Testis (tissue), 2 donors: ENCODE results near the gene MAN1A2.

Experiments
- POLR2A ChIP-seq: fragments of 450-650 bp; IDR thresholded peaks from one replicate; pipeline ENCODE4 v1.6.1; 2017; ENCODE audit warnings: antibody characterized with exemption, mild to moderate bottlenecking, moderate library complexity
- TF ChIP-seq, protein P1 (sequence below), 3 experiments: fragments of 450-650 bp in 2 of 3; fragments of 200-600 bp in 1 of 3; sonication (generic) in 1 of 3; IDR thresholded peaks; one replicate each; pipeline ENCODE4 v1.5.1; 2016 to 2019; ENCODE audit warnings: antibody characterized with exemption in 3 of 3, mild to moderate bottlenecking in 2 of 3, moderate library complexity in 1 of 3

DNA sequence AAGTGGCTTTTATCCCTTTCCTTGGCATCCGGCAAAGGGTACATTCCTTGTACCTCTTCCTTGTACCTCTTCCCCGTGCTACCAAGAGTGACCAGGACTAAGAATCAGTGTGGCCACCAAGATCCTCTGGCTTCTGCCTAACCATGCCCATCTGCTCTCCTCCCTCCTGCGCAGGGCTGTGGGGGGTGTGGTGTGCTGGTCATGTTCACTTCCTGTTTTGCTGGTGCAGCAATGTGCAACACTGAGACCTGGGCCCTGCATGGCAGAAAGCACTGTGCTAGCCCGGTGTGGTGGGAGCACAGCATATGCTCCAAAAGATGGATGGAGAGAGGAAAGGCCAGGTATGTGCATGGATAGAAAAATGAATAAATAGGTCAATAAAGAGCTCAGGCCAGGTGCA is 205.3 kb downstream of the MAN1A2 start:
- TF ChIP-seq POLR2A = no peak
- TF ChIP-seq, protein P1, sequence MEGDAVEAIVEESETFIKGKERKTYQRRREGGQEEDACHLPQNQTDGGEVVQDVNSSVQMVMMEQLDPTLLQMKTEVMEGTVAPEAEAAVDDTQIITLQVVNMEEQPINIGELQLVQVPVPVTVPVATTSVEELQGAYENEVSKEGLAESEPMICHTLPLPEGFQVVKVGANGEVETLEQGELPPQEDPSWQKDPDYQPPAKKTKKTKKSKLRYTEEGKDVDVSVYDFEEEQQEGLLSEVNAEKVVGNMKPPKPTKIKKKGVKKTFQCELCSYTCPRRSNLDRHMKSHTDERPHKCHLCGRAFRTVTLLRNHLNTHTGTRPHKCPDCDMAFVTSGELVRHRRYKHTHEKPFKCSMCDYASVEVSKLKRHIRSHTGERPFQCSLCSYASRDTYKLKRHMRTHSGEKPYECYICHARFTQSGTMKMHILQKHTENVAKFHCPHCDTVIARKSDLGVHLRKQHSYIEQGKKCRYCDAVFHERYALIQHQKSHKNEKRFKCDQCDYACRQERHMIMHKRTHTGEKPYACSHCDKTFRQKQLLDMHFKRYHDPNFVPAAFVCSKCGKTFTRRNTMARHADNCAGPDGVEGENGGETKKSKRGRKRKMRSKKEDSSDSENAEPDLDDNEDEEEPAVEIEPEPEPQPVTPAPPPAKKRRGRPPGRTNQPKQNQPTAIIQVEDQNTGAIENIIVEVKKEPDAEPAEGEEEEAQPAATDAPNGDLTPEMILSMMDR (IDR thresholded peaks at IDR 0.05) = no peak
